Measurements from ENCODE around the gene PRAC1. TPM values are rescaled to one million over a fixed set of nuclear protein-coding genes. Genes with fewer than 3 reads are reported as not detected.

PRAC1 gene
- total RNA-seq, 1 experiment from 2014 or later = not detected

- TF ChIP-seq YY1 (IDR thresholded peaks at IDR 0.05; ENCODE audit: extremely low read depth, insufficient replicate concordance, low read depth, low read length) = no peak
- TF ChIP-seq EZH2 (IDR thresholded peaks at IDR 0.05) = no peak
These were observed 38.1 kb upstream of the PRAC1 start (continued) for GRCh38 chr17:48760411-48760810.

DNA sequence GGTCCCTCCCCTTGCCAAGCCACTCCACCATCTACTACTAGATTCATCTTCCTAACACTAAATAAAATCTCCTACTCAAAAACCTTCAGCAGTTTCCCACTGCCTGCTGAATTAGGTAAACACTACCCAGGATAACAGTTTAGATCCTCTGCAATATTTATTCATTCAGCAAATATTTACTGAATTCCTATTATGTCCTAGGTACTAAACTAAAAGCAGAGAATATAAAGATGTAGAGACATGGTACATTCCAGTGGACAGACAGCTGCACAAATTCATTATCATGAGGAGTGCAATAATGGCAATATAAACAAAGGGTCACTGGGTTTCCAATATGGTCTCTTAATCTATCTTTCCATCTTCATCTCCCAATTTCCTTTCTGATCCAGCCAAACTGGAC lies 37.0 kb upstream of the PRAC1 start:
- POLR2A ChIA-PET = no interaction called here
- BruUV-seq (replicated peaks) = no TSS peak
- TF ChIP-seq POLR2A (IDR thresholded peaks at IDR 0.05; ENCODE audit: borderline replicate concordance, extremely low read depth, insufficient read depth, insufficient read length) (no peak), MAX (IDR thresholded peaks at IDR 0.05) (no peak)
- no peaks in the 10 kb centered on the region for H3K79me2 ChIP-seq (ENCODE audit: insufficient read depth, low read length)
- H3K27me3 ChIP-seq (ENCODE audit: insufficient read depth, low read length) = no peaks in the 10 kb centered on the region; the same call in 1 of the 2 replicates
- H3K4me2 ChIP-seq (ENCODE audit: low read length) = no peak overlapping the region
- intact Hi-C loops (cut with micrococcal nuclease) = no loop called here
- CTCF ChIA-PET = no interaction called here
- no peak overlapping the region for H3K27ac ChIP-seq (ENCODE audit: low read depth, low read length)
- H3K4me3 ChIP-seq (replicated peaks in 1 of 2; ENCODE audit: low read depth in 1 of 2, low read length in 2 of 2) = no peak overlapping the region
- DNase-seq (ENCODE audit: low read depth, low spot score) (no peak), ATAC-seq (no peak)
- RAD21 ChIA-PET (ENCODE audit: low non-redundant PET in 1 of 2, low total read pairs in 2 of 2, uncharacterized antibody in 2 of 2, unreplicated experiment in 2 of 2) = no interaction called here
- H3K4me1 ChIP-seq (ENCODE audit: control insufficient read depth in 1 of 2, insufficient read depth in 2 of 2, low read length in 2 of 2) = no peaks in the 10 kb centered on the region; a peak in 1 of 4 replicates
- H3K36me3 ChIP-seq (ENCODE audit: control insufficient read depth in 1 of 2, insufficient read depth in 2 of 2, low read length in 2 of 2) = no peaks in the 10 kb centered on the region
- no peaks in the 10 kb centered on the region for H3K9me3 ChIP-seq (ENCODE audit: control insufficient read depth in 1 of 2, insufficient read depth in 1 of 2, low read depth in 1 of 2, low read length in 2 of 2)
- no peak overlapping the region for H3K9ac ChIP-seq (ENCODE audit: low read length)
- H4K20me1 ChIP-seq (ENCODE audit: insufficient read depth) = no peaks in the 10 kb centered on the region
- H2AFZ ChIP-seq (ENCODE audit: low read depth, low read length, poor library complexity, severe bottlenecking) = no peak overlapping the region
- H3K9me2 ChIP-seq (ENCODE audit: insufficient read depth) = no peaks in the 10 kb centered on the region

DNA sequence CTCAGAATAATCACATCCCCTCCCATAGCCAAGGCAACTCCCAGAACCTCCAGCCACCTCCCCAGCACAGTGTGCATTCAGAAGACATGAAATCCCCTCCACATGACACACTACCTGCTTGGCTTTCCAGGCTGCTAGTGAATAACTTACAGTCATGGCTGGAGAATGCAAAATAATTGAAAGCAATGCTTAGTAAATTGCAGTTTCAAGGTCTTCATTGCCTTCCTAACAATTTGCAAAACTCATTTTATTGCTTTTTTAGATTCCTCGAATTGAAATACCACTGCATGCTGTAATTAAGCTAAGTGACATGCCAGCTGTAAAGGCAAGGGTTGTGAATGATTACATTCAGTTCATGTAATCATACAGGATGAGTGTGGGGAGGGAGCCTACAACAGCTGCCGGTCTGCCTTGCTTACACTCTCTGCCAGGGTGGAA lies 35.2 kb upstream of the PRAC1 start:
- no peak overlapping the region for H3K9ac ChIP-seq (ENCODE audit: low read length)
- no peak for TF ChIP-seq ELF1 (IDR thresholded peaks at IDR 0.05; ENCODE audit: borderline replicate concordance, low read depth)
- no peak for TF ChIP-seq POLR2AphosphoS5 (IDR thresholded peaks at IDR 0.05; ENCODE audit: low read depth, low read length)
- no peak for TF ChIP-seq ZNF274 (IDR thresholded peaks at IDR 0.05; ENCODE audit: low read depth, low read length)
- no peak for TF ChIP-seq ZFX (IDR thresholded peaks at IDR 0.05)
- TF ChIP-seq EGR1 (IDR thresholded peaks at IDR 0.05; ENCODE audit: low read depth) = no peak
- no peak for TF ChIP-seq POLR2A (IDR thresholded peaks at IDR 0.05; ENCODE audit: borderline replicate concordance, extremely low read depth, insufficient read depth, insufficient read length)
- no peak for TF ChIP-seq JUND (IDR thresholded peaks at IDR 0.05)
- no peak for TF ChIP-seq EZH2 (IDR thresholded peaks at IDR 0.05)
- no peak for TF ChIP-seq SIN3A (IDR thresholded peaks at IDR 0.05; ENCODE audit: low read depth)
- TF ChIP-seq, protein P1, sequence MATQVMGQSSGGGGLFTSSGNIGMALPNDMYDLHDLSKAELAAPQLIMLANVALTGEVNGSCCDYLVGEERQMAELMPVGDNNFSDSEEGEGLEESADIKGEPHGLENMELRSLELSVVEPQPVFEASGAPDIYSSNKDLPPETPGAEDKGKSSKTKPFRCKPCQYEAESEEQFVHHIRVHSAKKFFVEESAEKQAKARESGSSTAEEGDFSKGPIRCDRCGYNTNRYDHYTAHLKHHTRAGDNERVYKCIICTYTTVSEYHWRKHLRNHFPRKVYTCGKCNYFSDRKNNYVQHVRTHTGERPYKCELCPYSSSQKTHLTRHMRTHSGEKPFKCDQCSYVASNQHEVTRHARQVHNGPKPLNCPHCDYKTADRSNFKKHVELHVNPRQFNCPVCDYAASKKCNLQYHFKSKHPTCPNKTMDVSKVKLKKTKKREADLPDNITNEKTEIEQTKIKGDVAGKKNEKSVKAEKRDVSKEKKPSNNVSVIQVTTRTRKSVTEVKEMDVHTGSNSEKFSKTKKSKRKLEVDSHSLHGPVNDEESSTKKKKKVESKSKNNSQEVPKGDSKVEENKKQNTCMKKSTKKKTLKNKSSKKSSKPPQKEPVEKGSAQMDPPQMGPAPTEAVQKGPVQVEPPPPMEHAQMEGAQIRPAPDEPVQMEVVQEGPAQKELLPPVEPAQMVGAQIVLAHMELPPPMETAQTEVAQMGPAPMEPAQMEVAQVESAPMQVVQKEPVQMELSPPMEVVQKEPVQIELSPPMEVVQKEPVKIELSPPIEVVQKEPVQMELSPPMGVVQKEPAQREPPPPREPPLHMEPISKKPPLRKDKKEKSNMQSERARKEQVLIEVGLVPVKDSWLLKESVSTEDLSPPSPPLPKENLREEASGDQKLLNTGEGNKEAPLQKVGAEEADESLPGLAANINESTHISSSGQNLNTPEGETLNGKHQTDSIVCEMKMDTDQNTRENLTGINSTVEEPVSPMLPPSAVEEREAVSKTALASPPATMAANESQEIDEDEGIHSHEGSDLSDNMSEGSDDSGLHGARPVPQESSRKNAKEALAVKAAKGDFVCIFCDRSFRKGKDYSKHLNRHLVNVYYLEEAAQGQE (IDR thresholded peaks at IDR 0.05; ENCODE audit: low read depth) = no peak

More for the DNA sequence above, 35.2 kb upstream of the PRAC1 start:
- intact Hi-C loops (cut with micrococcal nuclease) = no loop called here
- Histone ChIP-seq H2AFZ (ENCODE audit: low read depth, low read length, poor library complexity, severe bottlenecking) (no peak overlapping the region), H3K79me2 (ENCODE audit: insufficient read depth, low read length) (no peaks in the 10 kb centered on the region), H3K4me3 (replicated peaks in 1 of 2; ENCODE audit: low read depth in 1 of 2, low read length in 2 of 2) (no peak overlapping the region), H3K9me3 (ENCODE audit: control insufficient read depth in 1 of 2, insufficient read depth in 1 of 2, low read depth in 1 of 2, low read length in 2 of 2) (no peaks in the 10 kb centered on the region), H3K4me1 (ENCODE audit: control insufficient read depth in 1 of 2, insufficient read depth in 2 of 2, low read length in 2 of 2) (peaks cover 0 to 7% of the 10 kb centered on the region in 2 experiments; a peak in 1 of 4 replicates), H3K27ac (ENCODE audit: low read depth, low read length) (no peak overlapping the region), H3K9me2 (ENCODE audit: insufficient read depth) (no peaks in the 10 kb centered on the region), H3K36me3 (ENCODE audit: control insufficient read depth in 1 of 2, insufficient read depth in 2 of 2, low read length in 2 of 2) (no peaks in the 10 kb centered on the region), H3K27me3 (ENCODE audit: insufficient read depth, low read length) (no peaks in the 10 kb centered on the region; the same call in 1 of the 2 replicates), H3K4me2 (ENCODE audit: low read length) (no peak overlapping the region), H4K20me1 (ENCODE audit: insufficient read depth) (no peaks in the 10 kb centered on the region)
- BruUV-seq (replicated peaks) = no TSS peak
- ChIA-PET POLR2A (no interaction called here), CTCF (interaction anchor here (1.4 kb wide), 1 partner anchor 47 kb away, joined by 3 read pairs; no protein-coding TSS in a partner anchor), RAD21 (ENCODE audit: low non-redundant PET in 1 of 2, low total read pairs in 2 of 2, uncharacterized antibody in 2 of 2, unreplicated experiment in 2 of 2) (interaction anchor here (0.7 to 1.0 kb wide), 2 partner anchors 33 to 540 kb away, joined by 3 read pairs; no protein-coding TSS in a partner anchor)
- DNase-seq (ENCODE audit: low read depth, low spot score) = no peak
- no peak for ATAC-seq
